Measurements from ENCODE around the gene RAB10.
"Not testable (repeated sequence)": the region's sequence is repeated elsewhere in the genome, so short reads cannot be mapped to it uniquely, and the experiment has no call there.

Gene RAB10

GRCh38 chr2:26064846-26065245 is 31.0 kb downstream of the RAB10 start:
- DNase-seq, result no peak

DNA sequence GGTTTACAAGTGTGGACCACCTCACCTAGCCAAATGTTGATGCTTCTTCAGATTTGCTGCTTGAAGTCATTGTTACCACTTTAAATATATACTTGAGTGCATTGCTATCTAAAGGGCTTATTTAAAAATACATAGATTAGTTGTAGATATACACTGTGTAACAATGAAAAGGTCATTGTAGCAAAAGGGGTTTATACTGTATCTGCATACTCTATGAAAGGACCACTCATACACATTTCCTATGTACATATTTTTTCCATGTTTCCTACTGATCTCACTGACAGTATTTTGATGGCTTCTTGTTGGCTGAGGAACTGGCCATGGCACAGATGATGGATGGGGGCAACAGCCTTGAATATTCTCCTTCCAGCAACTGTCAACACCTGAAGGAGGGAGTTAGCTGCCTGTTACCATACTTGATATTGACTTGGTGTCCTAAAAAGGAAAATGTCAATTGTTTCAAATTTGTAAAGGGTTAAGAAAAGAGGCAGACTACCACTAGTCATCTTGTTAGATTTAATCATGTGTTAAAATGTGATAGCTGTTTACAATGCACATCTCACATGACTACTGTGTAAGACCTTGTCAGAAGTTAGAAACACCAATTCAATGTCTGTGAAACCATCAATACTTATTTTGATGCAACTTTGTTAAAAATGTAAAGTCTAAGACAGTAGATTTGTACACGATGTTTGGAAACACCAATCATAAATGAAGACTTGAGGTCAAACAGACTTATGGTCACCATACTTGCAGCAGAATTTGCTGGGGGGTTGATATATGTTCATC is 33.5 kb downstream of the RAB10 start:
- DNase-seq, result no peak

DNA sequence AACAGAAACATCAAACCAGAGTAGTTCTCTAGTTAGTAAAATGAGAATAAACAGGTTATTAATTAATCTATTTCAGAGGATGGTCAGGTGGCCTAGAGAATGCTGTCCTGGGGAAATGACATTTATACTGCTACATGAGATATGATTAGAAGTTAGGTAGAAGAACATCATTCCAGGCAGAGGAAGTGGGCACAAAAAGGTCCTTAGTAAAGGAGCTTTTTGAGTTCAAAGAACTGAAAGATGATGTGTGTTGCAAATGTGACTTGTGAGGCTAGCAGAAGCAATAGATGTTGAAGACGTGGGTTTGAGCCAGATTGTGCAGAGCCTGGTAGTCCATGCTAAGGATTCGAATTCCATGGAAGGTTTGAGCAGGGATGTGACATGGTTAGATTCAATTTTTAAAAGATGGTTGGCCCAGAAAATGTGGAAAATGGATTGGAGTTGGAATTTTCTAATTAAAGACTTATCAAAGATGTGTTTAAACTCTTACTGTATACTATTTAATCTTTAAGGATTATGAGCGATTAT is 34.2 kb downstream of the RAB10 start:
- DNase-seq, result no peak

GRCh38 chr2:26068602-26069298 is 34.9 kb downstream of the RAB10 start:
- no peak for DNase-seq

- DNase-seq, result no peak
Measured at GRCh38 chr2:26070730-26071129, 36.8 kb downstream of the RAB10 start.

- no peak for DNase-seq
Measured at GRCh38 chr2:26072925-26073768, 39.3 kb downstream of the RAB10 start.

GRCh38 chr2:26073830-26074229 is 39.9 kb downstream of the RAB10 start:
- no peak for DNase-seq

DNA sequence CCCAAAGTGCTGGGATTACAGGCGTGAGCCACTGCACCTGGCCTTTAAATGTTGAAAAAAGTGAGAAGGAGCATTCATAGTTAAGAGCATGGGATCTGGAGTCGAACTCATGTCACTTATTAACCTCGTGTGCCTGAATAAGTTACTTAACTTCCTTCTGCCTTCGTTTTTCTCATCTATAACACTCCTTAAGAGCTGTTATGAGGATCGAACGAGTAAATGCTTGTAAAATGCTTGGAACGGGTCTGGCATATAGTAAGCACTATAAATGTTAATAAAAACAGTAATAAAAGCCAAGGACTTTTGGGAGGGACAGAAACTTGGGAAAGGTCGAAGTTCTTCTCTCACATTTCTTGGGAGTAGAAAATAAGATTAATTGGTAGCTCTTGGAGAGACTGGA is 40.8 kb downstream of the RAB10 start:
- DNase-seq, result no peak

DNA sequence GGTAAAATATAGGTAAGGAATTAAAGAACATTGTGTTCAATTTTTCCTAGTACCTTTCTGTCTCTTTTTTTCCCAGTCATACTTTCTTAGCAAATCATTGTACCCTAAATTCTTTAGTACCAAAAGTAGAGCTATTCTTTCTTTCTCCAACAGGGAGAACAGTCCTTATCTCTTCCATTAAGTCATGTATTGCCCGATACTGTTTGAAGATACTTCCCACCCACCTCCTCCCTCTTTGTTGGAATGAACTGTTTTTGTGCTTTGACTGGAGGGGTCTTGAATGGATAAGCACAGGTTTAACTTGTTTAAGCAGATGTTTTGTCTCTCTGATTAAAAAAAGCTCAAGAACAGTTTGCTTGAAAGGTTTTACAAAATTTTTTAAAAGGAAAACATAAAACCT is 41.3 kb downstream of the RAB10 start:
- DNase-seq, result no peak

- DNase-seq, result no peak
Measured at GRCh38 chr2:26076001-26076587, 42.2 kb downstream of the RAB10 start.

- DNase-seq, result no peak
Measured at GRCh38 chr2:26077291-26077690, 43.4 kb downstream of the RAB10 start.

- DNase-seq, result no peak
Measured at GRCh38 chr2:26078939-26079338, 45.1 kb downstream of the RAB10 start.

DNA sequence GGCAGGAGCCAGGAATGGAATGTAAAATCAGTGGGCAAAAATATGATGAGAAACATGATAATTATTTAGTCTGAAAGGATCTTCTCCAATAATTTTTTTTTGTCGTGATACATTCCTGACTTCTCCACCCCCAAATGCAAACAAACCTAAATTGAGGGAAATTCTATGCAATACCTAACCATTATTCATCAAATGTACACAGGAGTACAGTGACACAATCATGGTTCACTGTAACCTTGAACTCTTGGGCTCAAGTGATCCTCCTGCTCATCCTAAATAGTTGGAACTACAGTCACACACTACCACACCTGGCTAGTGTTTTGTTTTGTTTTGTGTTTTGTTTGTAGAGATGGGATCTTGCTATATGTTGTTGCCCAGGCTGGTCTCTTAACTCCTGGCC is 46.5 kb downstream of the RAB10 start:
- DNase-seq, result no peak

DNA sequence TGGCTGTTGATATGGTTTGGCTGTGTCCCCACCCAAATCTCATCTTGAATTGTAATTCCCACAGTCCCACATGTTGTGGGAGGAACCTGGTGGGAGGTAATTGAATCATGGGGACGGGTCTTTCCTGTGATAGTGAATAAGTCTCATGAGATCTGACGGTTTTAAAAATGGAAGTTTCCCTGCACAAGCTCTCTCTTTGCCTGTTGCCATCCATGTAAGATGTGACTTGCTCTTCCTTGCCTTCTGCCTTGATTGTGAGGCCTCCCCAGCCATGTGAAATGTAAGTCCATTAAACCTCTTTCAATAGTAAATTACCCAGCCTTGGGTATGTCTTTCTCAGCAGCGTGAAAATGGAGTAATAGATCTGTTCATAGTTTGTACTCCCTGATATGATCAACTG is 47.0 kb downstream of the RAB10 start:
- DNase-seq, result not testable (repeated sequence)

DNA sequence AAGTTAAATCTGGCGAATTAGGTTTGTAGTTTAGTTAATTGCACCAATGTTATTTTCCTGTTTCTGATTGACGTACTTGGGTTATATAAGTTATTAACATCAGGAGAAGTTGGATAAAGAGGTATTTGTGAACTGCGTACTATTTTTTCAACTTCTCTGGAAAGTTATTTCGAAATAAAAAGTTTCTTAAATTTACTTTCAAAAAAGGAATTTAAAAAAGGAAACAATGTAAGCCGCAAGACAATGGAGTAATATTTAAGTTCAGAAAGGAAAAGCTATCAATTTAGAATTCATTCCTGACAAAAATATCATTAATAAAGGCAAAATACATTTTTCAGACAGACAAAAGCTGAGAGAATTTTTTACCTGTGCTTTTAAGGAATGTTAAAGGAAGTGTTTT is 47.7 kb downstream of the RAB10 start:
- no peak for DNase-seq

DNA sequence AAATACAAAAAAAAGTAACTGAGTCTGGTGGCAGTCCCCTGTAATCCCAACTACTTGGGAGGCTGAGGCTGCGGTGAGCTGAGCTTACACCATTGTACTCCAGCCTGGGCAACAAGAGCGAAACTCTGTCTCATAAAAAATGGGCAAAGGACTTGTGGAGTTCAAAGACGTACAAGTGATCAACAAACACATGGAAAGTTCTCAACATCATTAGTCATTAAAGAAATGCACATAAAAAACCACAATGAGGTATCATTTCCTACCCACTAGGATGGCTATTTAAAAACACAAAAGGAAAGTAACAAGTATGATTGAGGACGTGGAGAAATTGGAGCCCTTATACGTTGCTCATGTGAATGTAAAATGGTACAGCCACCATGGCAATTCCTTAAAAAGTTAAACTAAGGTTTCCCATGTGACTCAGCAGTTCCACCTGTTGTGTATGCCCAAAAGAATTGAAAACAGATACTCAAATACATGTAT is 52.3 kb downstream of the RAB10 start:
- no peak for DNase-seq

- DNase-seq, result no peak
Measured at GRCh38 chr2:26086779-26087178, 52.9 kb downstream of the RAB10 start.

DNA sequence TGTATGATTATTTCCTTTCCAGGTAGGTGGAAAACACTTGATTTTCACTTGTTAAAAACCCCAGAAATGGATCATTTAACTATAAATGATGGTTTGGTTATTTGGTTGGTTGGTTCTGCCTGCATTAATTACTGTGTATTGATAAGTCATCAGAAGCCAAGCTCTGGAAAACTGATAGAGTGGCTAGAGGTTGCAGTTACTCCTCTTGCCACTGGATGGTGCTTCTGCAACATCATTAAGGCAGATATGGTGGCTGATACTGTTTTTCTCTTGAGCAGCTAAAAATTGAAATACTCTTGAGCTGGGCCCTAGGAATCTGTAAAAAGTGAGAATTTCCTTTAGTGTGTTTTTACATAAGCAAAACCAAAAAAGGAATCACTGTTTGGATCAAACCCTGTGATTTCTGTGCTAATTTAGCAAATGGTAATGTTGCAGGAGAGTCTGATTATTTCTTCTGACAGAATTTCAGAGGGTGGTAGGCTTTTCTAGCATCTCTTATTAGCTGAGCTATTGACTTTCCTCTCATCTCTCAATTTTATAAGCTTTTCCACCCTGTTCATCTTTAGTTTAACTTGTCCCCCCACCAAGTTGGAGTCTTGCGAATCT is 54.3 kb downstream of the RAB10 start:
- DNase-seq, result no peak

DNA sequence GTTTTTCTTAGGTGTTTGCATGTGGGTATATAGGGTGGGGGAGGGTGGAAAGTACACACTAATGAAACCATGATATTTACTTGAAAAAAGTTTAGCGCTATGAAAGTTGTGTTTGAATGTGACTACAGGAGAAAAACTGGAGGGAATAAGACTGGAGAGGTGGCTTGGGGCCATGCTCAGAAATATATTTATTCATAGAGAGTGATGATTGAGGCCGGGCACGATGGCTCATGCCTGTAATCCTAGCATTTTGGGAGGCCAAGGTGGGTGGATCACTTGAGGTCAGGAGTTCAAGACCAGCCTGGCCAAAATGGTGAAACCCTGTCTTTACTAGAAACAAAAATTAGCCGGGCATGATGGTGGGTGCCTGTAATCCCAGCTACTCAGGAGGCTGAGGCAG is 55.0 kb downstream of the RAB10 start:
- DNase-seq, result not testable (repeated sequence)

- DNase-seq, result no peak
Measured at GRCh38 chr2:26089337-26089736, 55.5 kb downstream of the RAB10 start.

DNA sequence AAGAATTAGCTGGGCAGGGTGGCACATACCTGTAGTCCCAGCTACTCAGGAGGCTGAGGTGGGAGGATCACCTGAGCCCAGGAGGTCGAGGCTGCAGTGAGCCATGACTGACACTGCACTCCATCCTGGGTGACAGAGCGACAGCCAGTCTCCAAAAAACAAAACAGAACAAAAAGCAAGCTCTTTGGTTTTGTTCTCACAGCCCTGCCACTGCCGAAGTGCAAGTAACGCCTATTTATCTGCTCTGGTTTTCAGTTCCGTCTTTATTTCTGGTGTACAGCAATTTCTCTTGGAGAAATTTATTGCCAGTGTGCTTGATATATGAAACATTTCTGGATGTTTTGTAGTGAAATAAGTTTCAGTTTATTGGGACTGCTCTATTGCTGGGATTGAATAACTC is 61.9 kb downstream of the RAB10 start:
- no peak for DNase-seq

DNA sequence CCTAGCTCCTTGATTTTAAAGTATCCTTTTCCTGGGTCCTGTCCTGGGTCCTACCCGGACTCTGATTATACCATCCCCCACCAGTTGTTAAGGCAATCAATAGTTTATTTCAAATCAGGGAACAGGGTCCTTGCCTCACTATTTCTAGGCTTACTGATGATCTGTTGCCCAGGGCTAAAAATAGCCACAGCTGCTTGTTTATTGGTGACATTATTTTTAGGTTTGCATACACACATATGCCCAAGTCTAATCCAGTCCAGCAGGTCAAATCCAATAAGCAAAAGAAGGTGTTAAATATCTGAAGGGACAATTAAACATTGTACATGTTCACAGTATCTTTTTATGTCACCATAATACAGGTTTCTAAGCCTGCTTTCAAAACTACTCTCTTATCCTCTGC is 66.0 kb downstream of the RAB10 start:
- DNase-seq, result no peak
